Stimulated activated effector memory CD8-positive, alpha-beta T cell treated with anti-CD3 and anti-CD28 coated beads, Interleukin-12 subunit alpha, Interleukin-12 subunit beta, amount 100 ng/mL, for 72 hours (primary cell): Measurements from ENCODE around the gene ST8SIA1.

ENCODE experiments used
- ATAC-seq: fragments of 150-1000 bp; cut with Tn5 transposase; 2 replicates; pipeline ENCODE4 v1.10.0; 2021
- DNase-seq, 2 donors: peaks; one replicate each; pipeline ENCODE4 v3.0.0; 2021 to 2022; ENCODE audit warnings: low spot score in 2 of 2
- H3K27ac Mint-ChIP-seq: one replicate; pipeline ENCODE4 v1.8.0; 2022; ENCODE audit warnings: mild to moderate bottlenecking, mixed read lengths
- H3K36me3 Mint-ChIP-seq: one replicate; pipeline ENCODE4 v1.8.0; 2022; ENCODE audit warnings: mild to moderate bottlenecking, mixed read lengths
- H3K4me1 Mint-ChIP-seq: one replicate; pipeline ENCODE4 v1.8.0; 2022; ENCODE audit warnings: mixed read lengths
- H3K4me3 Mint-ChIP-seq: one replicate; pipeline ENCODE4 v1.8.0; 2022; ENCODE audit warnings: mild to moderate bottlenecking, mixed read lengths
- H3K9me3 Mint-ChIP-seq: one replicate; pipeline ENCODE4 v1.8.0; 2022; ENCODE audit warnings: mixed read lengths

ST8SIA1 gene

GRCh38 chr12:22248571-22249115 lies 85.9 kb downstream of the ST8SIA1 start:
- no peaks in the 10 kb centered on the region for H3K36me3 Mint-ChIP-seq

GRCh38 chr12:22248121-22248520 lies 86.4 kb downstream of the ST8SIA1 start:
- no peaks in the 10 kb centered on the region for H3K9me3 Mint-ChIP-seq
- H3K4me3 Mint-ChIP-seq = no peak overlapping the region
- DNase-seq = no peak
- no peaks in the 10 kb centered on the region for H3K4me1 Mint-ChIP-seq
- ATAC-seq = no peak
- H3K36me3 Mint-ChIP-seq = no peaks in the 10 kb centered on the region
- H3K27ac Mint-ChIP-seq = no peak overlapping the region

More at GRCh38 chr12:22248571-22249115, 85.9 kb downstream of the ST8SIA1 start:
- ATAC-seq (no peak), DNase-seq (no peak)
- Mint-ChIP-seq H3K4me3 (no peak overlapping the region), H3K27ac (no peak overlapping the region), H3K4me1 (no peaks in the 10 kb centered on the region), H3K9me3 (no peaks in the 10 kb centered on the region)

- H3K27ac Mint-ChIP-seq = no peak overlapping the region
- ATAC-seq = no peak
- DNase-seq = no peak
- H3K4me3 Mint-ChIP-seq = no peak overlapping the region
- H3K36me3 Mint-ChIP-seq = no peaks in the 10 kb centered on the region
- H3K4me1 Mint-ChIP-seq = no peaks in the 10 kb centered on the region
- no peaks in the 10 kb centered on the region for H3K9me3 Mint-ChIP-seq
Measured at GRCh38 chr12:22246217-22246846, 88.2 kb downstream of the ST8SIA1 start.

- no peak overlapping the region for H3K27ac Mint-ChIP-seq
- peaks cover 2% of the 10 kb centered on the region for H3K9me3 Mint-ChIP-seq
- ATAC-seq = no peak
- no peaks in the 10 kb centered on the region for H3K36me3 Mint-ChIP-seq
- H3K4me3 Mint-ChIP-seq = no peak overlapping the region
- no peak for DNase-seq
- no peaks in the 10 kb centered on the region for H3K4me1 Mint-ChIP-seq
Measured at GRCh38 chr12:22242726-22243125, 91.8 kb downstream of the ST8SIA1 start.

- DNase-seq = no peak
- no peaks in the 10 kb centered on the region for H3K36me3 Mint-ChIP-seq
- no peak overlapping the region for H3K4me3 Mint-ChIP-seq
- peaks cover 2% of the 10 kb centered on the region for H3K9me3 Mint-ChIP-seq
- no peaks in the 10 kb centered on the region for H3K4me1 Mint-ChIP-seq
- ATAC-seq = no peak
- H3K27ac Mint-ChIP-seq = no peak overlapping the region
Measured at GRCh38 chr12:22238211-22238610, 96.3 kb downstream of the ST8SIA1 start.

- no peaks in the 10 kb centered on the region for H3K36me3 Mint-ChIP-seq
Measured at GRCh38 chr12:22234561-22234960, 99.9 kb downstream of the ST8SIA1 start.

GRCh38 chr12:22231836-22232235 lies 102.7 kb downstream of the ST8SIA1 start:
- Mint-ChIP-seq H3K27ac (no peak overlapping the region), H3K4me3 (no peak overlapping the region), H3K9me3 (no peaks in the 10 kb centered on the region), H3K4me1 (no peaks in the 10 kb centered on the region), H3K36me3 (no peaks in the 10 kb centered on the region)
- ATAC-seq (no peak), DNase-seq (no peak)

More at GRCh38 chr12:22234561-22234960, 99.9 kb downstream of the ST8SIA1 start:
- peaks cover 2% of the 10 kb centered on the region for H3K9me3 Mint-ChIP-seq
- ATAC-seq (no peak), DNase-seq (no peak)
- no peaks in the 10 kb centered on the region for H3K4me1 Mint-ChIP-seq
- no peak overlapping the region for H3K4me3 Mint-ChIP-seq
- H3K27ac Mint-ChIP-seq = no peak overlapping the region

- H3K36me3 Mint-ChIP-seq = no peaks in the 10 kb centered on the region
- no peaks in the 10 kb centered on the region for H3K4me1 Mint-ChIP-seq
- H3K9me3 Mint-ChIP-seq = no peaks in the 10 kb centered on the region
- no peak for ATAC-seq
- no peak for DNase-seq
- H3K27ac Mint-ChIP-seq = no peak overlapping the region
- H3K4me3 Mint-ChIP-seq = no peak overlapping the region
Measured at GRCh38 chr12:22231078-22231477, 103.4 kb downstream of the ST8SIA1 start.

- ATAC-seq (no peak), DNase-seq (no peak)
- H3K9me3 Mint-ChIP-seq = no peaks in the 10 kb centered on the region
- no peaks in the 10 kb centered on the region for H3K4me1 Mint-ChIP-seq
- no peaks in the 10 kb centered on the region for H3K36me3 Mint-ChIP-seq
- no peak overlapping the region for H3K4me3 Mint-ChIP-seq
- no peak overlapping the region for H3K27ac Mint-ChIP-seq
Measured at GRCh38 chr12:22230280-22230794, 104.2 kb downstream of the ST8SIA1 start.

- DNase-seq (no peak), ATAC-seq (no peak)
- H3K9me3 Mint-ChIP-seq = no peaks in the 10 kb centered on the region
- H3K4me1 Mint-ChIP-seq = peaks cover 4% of the 10 kb centered on the region
- no peak overlapping the region for H3K27ac Mint-ChIP-seq
- no peaks in the 10 kb centered on the region for H3K36me3 Mint-ChIP-seq
- H3K4me3 Mint-ChIP-seq = no peak overlapping the region
Measured at GRCh38 chr12:22229652-22230279, 104.7 kb downstream of the ST8SIA1 start.

- no peak overlapping the region for H3K27ac Mint-ChIP-seq
- no peak overlapping the region for H3K4me3 Mint-ChIP-seq
- DNase-seq = no peak
- no peaks in the 10 kb centered on the region for H3K9me3 Mint-ChIP-seq
- ATAC-seq = no peak
- H3K4me1 Mint-ChIP-seq = peaks cover 6% of the 10 kb centered on the region
- H3K36me3 Mint-ChIP-seq = no peaks in the 10 kb centered on the region
Measured at GRCh38 chr12:22228022-22228875, 106.3 kb downstream of the ST8SIA1 start.

- no peaks in the 10 kb centered on the region for H3K9me3 Mint-ChIP-seq
- H3K27ac Mint-ChIP-seq = no peak overlapping the region
- H3K4me1 Mint-ChIP-seq = peaks cover 6% of the 10 kb centered on the region
- H3K36me3 Mint-ChIP-seq = no peaks in the 10 kb centered on the region
- no peak for DNase-seq
- no peak overlapping the region for H3K4me3 Mint-ChIP-seq
- ATAC-seq = no peak
Measured at GRCh38 chr12:22223356-22223755, 111.2 kb downstream of the ST8SIA1 start.

- DNase-seq = no peak
- Mint-ChIP-seq H3K4me3 (no peak overlapping the region), H3K4me1 (no peaks in the 10 kb centered on the region), H3K9me3 (no peaks in the 10 kb centered on the region), H3K36me3 (no peaks in the 10 kb centered on the region), H3K27ac (no peak overlapping the region)
- no peak for ATAC-seq
Measured at GRCh38 chr12:22217556-22217955, 117.0 kb downstream of the ST8SIA1 start.

- H3K36me3 Mint-ChIP-seq = no peaks in the 10 kb centered on the region
- no peak overlapping the region for H3K27ac Mint-ChIP-seq
- no peak for ATAC-seq
- no peak overlapping the region for H3K4me3 Mint-ChIP-seq
- H3K4me1 Mint-ChIP-seq = no peaks in the 10 kb centered on the region
- no peaks in the 10 kb centered on the region for H3K9me3 Mint-ChIP-seq
- no peak for DNase-seq
Measured at GRCh38 chr12:22215467-22216253, 118.8 kb downstream of the ST8SIA1 start.

- no peaks in the 10 kb centered on the region for H3K4me1 Mint-ChIP-seq
- H3K36me3 Mint-ChIP-seq = no peaks in the 10 kb centered on the region
- H3K27ac Mint-ChIP-seq = no peak overlapping the region
- ATAC-seq (no peak), DNase-seq (no peak)
- no peaks in the 10 kb centered on the region for H3K9me3 Mint-ChIP-seq
- no peak overlapping the region for H3K4me3 Mint-ChIP-seq
Measured at GRCh38 chr12:22211128-22211527, 123.4 kb downstream of the ST8SIA1 start.
